Astrocyte (in vitro differentiated cells and primary cell): ENCODE measurements around the gene SUN1. TPM values are rescaled to one million over a fixed set of nuclear protein-coding genes. Genes with fewer than 3 reads are reported as not detected.

Experiments used
- DNase-seq: peaks from one replicate; pipeline ENCODE4 v3.0.0-alpha.2; 2010; ENCODE audit warnings: low read depth
- FAIRE-seq: peaks from 2 replicates; lab custom pipeline; 2011; peaks lifted over from hg19 to GRCh38; lab: Jason Lieb, UNC
- H2AFZ ChIP-seq: 2 replicates; pipeline ENCODE4 v1.6.0; 2012; ENCODE audit warnings: low read depth, low read length, inconsistent platforms
- H3K27ac ChIP-seq: 2 replicates; pipeline ENCODE4 v1.5.1; 2011; ENCODE audit warnings: low read depth, low read length, inconsistent platforms
- H3K27me3 ChIP-seq: 2 replicates; pipeline ENCODE4 v1.6.0; 2011; ENCODE audit warnings: low read length, inconsistent platforms; ENCODE audit not compliant: insufficient read depth
- H3K36me3 ChIP-seq: 2 replicates; pipeline ENCODE4 v1.5.1; 2011; ENCODE audit warnings: low read length, inconsistent platforms; ENCODE audit not compliant: insufficient read depth
- H3K4me1 ChIP-seq: 2 replicates; pipeline ENCODE4 v1.5.1; 2011; ENCODE audit warnings: low read length, inconsistent platforms; ENCODE audit not compliant: insufficient read depth
- H3K4me2 ChIP-seq: 2 replicates; pipeline ENCODE4 v1.6.0; 2012; ENCODE audit warnings: low read length, inconsistent platforms
- H3K4me3 ChIP-seq: 2 replicates; pipeline ENCODE4 v1.5.1; 2011; ENCODE audit warnings: low read depth, mild to moderate bottlenecking, low read length, inconsistent platforms; ENCODE audit not compliant: insufficient read depth
- H3K79me2 ChIP-seq: 2 replicates; pipeline ENCODE4 v1.6.0; 2012; ENCODE audit warnings: mild to moderate bottlenecking, low read length, inconsistent platforms; ENCODE audit not compliant: insufficient read depth
- H3K9ac ChIP-seq: 2 replicates; pipeline ENCODE4 v1.6.0; 2012; ENCODE audit warnings: mild to moderate bottlenecking, low read length, inconsistent platforms
- H3K9me3 ChIP-seq: 2 replicates; pipeline ENCODE4 v1.5.1; 2012; ENCODE audit warnings: low read depth, mild to moderate bottlenecking, low read length, inconsistent platforms; ENCODE audit not compliant: insufficient read depth
- H4K20me1 ChIP-seq: 2 replicates; pipeline ENCODE4 v1.6.0; 2012; ENCODE audit warnings: low read length, inconsistent platforms; ENCODE audit not compliant: insufficient read depth
- H3K27ac Mint-ChIP-seq: one replicate; pipeline ENCODE4 v1.8.0; 2021; ENCODE audit warnings: mild to moderate bottlenecking, mixed read lengths; ENCODE audit not compliant: unreplicated experiment
- H3K27me3 Mint-ChIP-seq: one replicate; pipeline ENCODE4 v1.8.0; 2021; ENCODE audit warnings: low read depth, mixed read lengths; ENCODE audit not compliant: unreplicated experiment
- H3K36me3 Mint-ChIP-seq: one replicate; pipeline ENCODE4 v1.8.0; 2021; ENCODE audit warnings: low read depth, mixed read lengths; ENCODE audit not compliant: unreplicated experiment
- H3K4me1 Mint-ChIP-seq: one replicate; pipeline ENCODE4 v1.8.0; 2021; ENCODE audit warnings: low read depth, mixed read lengths; ENCODE audit not compliant: unreplicated experiment
- H3K4me3 Mint-ChIP-seq: one replicate; pipeline ENCODE4 v1.8.0; 2021; ENCODE audit warnings: mild to moderate bottlenecking, moderate library complexity, mixed read lengths; ENCODE audit not compliant: unreplicated experiment
- H3K9me3 Mint-ChIP-seq: one replicate; pipeline ENCODE4 v1.8.0; 2021; ENCODE audit warnings: mild to moderate bottlenecking, mixed read lengths; ENCODE audit not compliant: unreplicated experiment
- CTCF ChIP-seq: IDR thresholded peaks from 2 replicates; pipeline ENCODE4 v1.5.1; 2011; ENCODE audit warnings: low read depth, mild to moderate bottlenecking, inconsistent platforms, low read length, moderate library complexity; ENCODE audit not compliant: insufficient read depth
- EZH2 ChIP-seq: IDR thresholded peaks from 2 replicates; pipeline ENCODE4 v1.6.1; 2012; ENCODE audit warnings: mild to moderate bottlenecking, low read length, inconsistent platforms; ENCODE audit not compliant: insufficient read depth
- total RNA-seq: library from RNA; stranded (reverse); gene quantifications from 2 replicates; pipeline ENCODE4 v1.2.1, GENCODE V29; 2021

SUN1 gene
- total RNA-seq, 1 donor from 2014 or later, result 121 TPM

- Histone ChIP-seq H3K4me2 (no peak overlapping the region), H3K4me1 (no peaks in the 10 kb centered on the region), H3K27me3 (no peaks in the 10 kb centered on the region), H3K27ac (no peak overlapping the region), H2AFZ (no peak overlapping the region), H3K36me3 (peaks cover 40% of the 10 kb centered on the region), H3K9me3 (no peaks in the 10 kb centered on the region), H3K9ac (no peak overlapping the region), H3K79me2 (no peaks in the 10 kb centered on the region), H3K4me3 (no peak overlapping the region), H4K20me1 (peaks cover 19% of the 10 kb centered on the region)
- Mint-ChIP-seq H3K4me1 (no peaks in the 10 kb centered on the region), H3K4me3 (no peak overlapping the region), H3K27ac (no peak overlapping the region), H3K27me3 (no peaks in the 10 kb centered on the region), H3K36me3 (peaks cover 44% of the 10 kb centered on the region), H3K9me3 (no peaks in the 10 kb centered on the region)
- DNase-seq (no peak), FAIRE-seq (no peak)
- TF ChIP-seq CTCF, result no peak
- TF ChIP-seq EZH2, result no peak
Measured at GRCh38 chr7:856444-857095, 24.3 kb downstream of the SUN1 start.

- TF ChIP-seq EZH2 (no peak), CTCF (no peak)
- FAIRE-seq (no peak), DNase-seq (no peak)
- no peak overlapping the region for H3K4me2 ChIP-seq
- no peaks in the 10 kb centered on the region for H3K27me3 ChIP-seq
- no peak overlapping the region for H3K27ac ChIP-seq
- H3K9me3 Mint-ChIP-seq, result no peaks in the 10 kb centered on the region
- H3K4me1 Mint-ChIP-seq, result no peaks in the 10 kb centered on the region
- H3K9me3 ChIP-seq, result no peaks in the 10 kb centered on the region
- H3K79me2 ChIP-seq, result no peaks in the 10 kb centered on the region
- H3K36me3 Mint-ChIP-seq, result peaks cover 44% of the 10 kb centered on the region
- peaks cover 11% of the 10 kb centered on the region for H4K20me1 ChIP-seq
- no peak overlapping the region for H3K27ac Mint-ChIP-seq
- H2AFZ ChIP-seq, result no peak overlapping the region
- H3K9ac ChIP-seq, result no peak overlapping the region
- H3K4me3 Mint-ChIP-seq, result no peak overlapping the region
- no peak overlapping the region for H3K4me3 ChIP-seq
- H3K36me3 ChIP-seq, result peaks cover 44% of the 10 kb centered on the region
- H3K27me3 Mint-ChIP-seq, result no peaks in the 10 kb centered on the region
- no peaks in the 10 kb centered on the region for H3K4me1 ChIP-seq
Measured at GRCh38 chr7:857661-858060, 25.4 kb downstream of the SUN1 start.

GRCh38 chr7:859359-860030 is 27.2 kb downstream of the SUN1 start:
- H4K20me1 ChIP-seq, result peaks cover 11% of the 10 kb centered on the region
- no peaks in the 10 kb centered on the region for H3K27me3 ChIP-seq
- H3K9ac ChIP-seq, result no peak overlapping the region

More at GRCh38 chr7:859359-860030, 27.2 kb downstream of the SUN1 start:
- H3K36me3 Mint-ChIP-seq, result peaks cover 41% of the 10 kb centered on the region
- Histone ChIP-seq H3K4me2 (no peak overlapping the region), H3K79me2 (no peaks in the 10 kb centered on the region), H2AFZ (no peak overlapping the region), H3K4me3 (no peak overlapping the region), H3K27ac (no peak overlapping the region), H3K9me3 (no peaks in the 10 kb centered on the region), H3K4me1 (no peaks in the 10 kb centered on the region), H3K36me3 (peaks cover 35% of the 10 kb centered on the region)
- H3K27ac Mint-ChIP-seq, result no peak overlapping the region
- no peak for FAIRE-seq
- H3K9me3 Mint-ChIP-seq, result no peaks in the 10 kb centered on the region
- H3K27me3 Mint-ChIP-seq, result no peaks in the 10 kb centered on the region
- TF ChIP-seq CTCF, result no peak
- no peak for TF ChIP-seq EZH2
- peak overlapping the region; percentile 12 for H3K4me3 Mint-ChIP-seq
- no peaks in the 10 kb centered on the region for H3K4me1 Mint-ChIP-seq
- DNase-seq, result no peak
